ENCODE data around the gene RGS7.

RGS7 gene

DNA sequence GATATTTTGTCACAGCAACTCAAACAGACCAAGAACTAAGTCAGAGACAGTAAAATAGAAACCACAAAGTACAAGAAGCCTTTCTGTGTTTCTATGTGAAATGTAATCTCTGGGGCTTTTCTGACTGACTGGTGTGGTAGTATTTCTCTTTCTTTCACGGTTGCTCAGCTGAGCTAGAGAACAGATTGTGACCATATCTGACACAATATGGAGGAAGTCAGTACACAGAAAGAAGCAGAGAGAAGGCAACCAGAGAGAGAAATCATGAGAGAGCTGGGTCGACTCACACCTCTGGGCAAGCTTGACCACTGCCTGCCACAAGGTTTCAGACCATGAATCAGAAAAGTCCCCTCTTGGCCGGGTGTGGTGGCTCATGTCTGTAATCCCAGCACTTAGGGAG lies 536.2 kb downstream of the RGS7 start:
- no peak for DNase-seq

- no peak for DNase-seq
Measured at GRCh38 chr1:240816472-240816871, 540.5 kb downstream of the RGS7 start.

- no peak for DNase-seq
Measured at GRCh38 chr1:240813720-240814119, 543.3 kb downstream of the RGS7 start.

DNA sequence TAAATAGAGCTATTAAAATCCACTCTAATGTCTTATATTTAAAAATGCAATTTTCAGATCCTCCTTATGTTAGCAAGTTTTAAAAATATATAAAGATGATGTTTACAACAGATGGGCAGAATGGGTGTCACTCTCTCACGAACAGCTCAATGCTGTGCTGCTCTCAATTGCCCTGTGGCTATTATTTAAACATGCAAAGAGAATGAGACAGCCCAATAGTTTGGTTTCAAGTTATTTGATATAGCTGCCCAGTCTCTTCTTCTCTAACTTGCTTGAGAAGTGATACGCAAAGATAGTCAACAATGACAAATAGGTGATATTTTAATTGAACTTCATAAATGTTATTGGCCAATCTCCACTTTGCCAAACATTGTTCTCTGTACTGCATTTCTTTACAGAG lies 545.7 kb downstream of the RGS7 start:
- no peak for DNase-seq

DNA sequence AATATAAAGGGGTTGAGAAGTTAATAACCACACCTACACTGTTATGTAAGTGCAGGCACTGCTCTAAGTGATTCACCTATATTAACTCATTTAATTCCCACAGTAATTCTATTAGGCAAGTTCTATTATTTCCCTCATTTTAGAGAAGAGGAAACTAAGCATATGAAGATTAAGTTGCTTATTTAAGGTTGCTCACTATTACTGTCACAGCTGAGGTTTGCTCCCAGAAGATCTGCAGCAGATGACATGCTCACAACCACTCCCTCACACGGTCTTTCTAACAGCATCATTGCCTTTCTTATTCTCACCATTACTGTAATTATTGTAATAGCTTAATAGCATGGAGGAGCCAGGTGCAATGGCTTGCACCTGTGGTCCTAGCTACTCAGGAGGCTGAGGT lies 548.6 kb downstream of the RGS7 start:
- DNase-seq = peak; percentile 8

DNA sequence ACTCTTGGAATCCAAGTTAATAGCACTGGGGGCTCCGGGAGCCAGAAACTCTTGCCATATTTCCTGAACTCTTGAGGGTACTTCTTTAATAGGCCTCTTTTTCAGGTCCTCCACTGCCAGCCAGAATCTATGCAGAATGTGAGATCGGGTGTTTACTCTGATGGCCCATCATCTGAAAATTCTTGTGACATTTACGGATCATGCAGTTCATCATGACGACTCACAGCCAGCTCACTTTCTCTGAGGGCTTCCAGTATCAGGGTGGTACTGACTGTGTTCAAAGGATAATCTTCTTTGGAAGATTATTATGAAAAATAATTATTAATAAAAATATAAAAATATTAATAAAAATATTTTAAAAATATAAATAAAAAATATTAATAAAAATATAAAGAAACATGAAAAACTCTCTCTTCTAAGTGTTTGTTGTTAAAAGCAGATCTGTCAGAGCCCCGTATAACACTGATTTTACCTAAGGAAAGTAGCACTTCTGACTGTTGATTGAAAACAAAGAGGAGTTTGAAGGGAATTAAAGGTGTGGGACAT lies 550.7 kb downstream of the RGS7 start:
- DNase-seq = no peak

DNA sequence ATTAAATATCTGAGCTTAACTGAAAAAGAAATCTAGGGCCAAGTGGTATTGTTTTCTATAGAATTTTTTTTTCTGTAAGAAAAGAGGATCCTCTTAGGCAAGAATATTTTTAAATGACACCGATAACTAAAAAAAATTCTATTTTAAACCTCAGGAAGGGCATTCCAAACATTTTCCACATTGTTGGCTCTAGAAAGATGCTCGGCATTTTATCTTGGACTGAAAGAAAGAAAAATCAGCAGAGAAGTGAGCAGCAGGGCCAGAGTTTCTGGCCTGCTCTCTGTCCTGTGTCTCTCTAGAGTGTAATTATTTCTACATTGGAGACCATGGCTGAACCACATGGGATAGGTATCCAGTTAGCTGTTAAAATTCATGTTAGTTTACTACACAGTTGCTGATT lies 552.5 kb downstream of the RGS7 start:
- DNase-seq = no peak

DNA sequence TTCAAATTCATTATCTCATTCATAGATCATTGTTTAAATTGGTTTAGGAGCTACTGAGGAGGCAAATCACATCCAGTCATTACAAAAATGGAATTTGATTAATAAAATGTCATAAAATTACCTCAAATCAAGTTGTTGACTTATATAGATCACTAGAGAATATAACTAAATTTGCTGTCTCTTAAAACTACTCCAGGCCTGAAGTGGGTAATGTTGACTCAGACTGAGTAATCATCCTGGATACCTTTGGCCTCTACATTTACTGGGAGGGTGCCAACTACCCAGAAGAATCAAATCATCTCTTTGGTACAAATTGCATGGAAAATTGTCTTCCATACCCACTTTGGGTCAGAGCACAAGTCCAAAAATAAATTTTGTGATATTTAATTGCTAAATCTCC lies 553.9 kb downstream of the RGS7 start:
- DNase-seq = peak; percentile 37

GRCh38 chr1:240802271-240802670 lies 554.7 kb downstream of the RGS7 start:
- no peak for DNase-seq

DNA sequence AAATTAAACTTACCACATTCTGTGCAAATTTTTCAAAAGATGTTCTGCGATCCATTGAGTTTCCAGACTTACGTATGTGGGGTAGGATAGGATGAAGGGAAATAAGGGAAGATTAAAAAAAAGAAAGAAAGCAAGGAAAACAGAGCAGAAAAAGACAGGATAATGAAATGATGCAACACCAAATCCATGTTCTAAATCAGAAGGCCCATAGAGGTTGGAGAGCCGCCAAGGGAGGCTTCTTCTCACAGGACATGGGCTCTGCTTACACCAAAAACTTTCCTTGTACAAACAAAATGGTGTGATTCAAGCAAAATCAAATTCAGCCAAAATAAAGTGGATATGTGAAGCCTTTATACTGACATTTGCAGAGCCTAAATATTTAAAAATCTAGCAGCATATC lies 555.6 kb downstream of the RGS7 start:
- no peak for DNase-seq

- DNase-seq = no peak
Measured at GRCh38 chr1:240800291-240800690, 556.7 kb downstream of the RGS7 start.

- peak; percentile 69 for DNase-seq
Measured at GRCh38 chr1:240797050-240797449, 560.0 kb downstream of the RGS7 start.

DNA sequence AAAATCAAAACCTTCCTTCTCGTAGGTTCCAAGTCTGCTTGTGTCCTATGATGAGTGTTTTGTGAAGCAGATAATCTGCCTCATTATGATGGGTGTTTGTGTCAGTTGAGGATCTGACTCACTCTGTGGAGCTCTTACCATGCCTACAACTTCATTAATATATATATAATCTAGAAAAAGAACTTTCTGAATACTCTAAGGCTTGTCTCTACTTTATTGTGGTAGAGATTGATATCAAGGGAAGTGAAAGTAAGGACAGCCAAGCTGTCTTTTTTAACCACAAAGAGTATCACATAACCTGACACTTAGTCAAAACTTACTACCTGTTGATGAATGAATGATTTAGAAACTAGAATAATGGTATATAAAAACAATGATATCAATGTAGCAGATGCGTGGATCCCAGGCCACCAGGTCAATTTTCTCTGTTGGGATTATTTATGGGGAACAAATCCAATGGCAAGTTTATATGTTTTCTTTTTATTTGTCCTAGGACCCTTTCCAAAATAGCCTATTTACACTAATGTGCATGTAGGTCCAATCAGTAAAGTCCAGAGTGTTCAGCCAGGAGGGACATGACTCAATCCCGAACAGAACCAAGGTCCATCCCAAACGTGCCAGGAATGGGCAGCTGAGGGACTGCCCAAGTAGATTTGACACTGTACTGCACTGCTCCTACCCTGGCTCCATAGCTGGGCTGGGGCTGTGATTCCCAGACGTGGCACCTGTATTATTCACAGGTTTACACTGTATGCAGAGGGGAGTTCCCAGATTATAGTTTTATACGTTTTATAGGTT lies 562.8 kb downstream of the RGS7 start:
- DNase-seq = no peak

- no peak for DNase-seq
Measured at GRCh38 chr1:240792915-240793529, 564.0 kb downstream of the RGS7 start.

GRCh38 chr1:240790856-240791255 lies 566.1 kb downstream of the RGS7 start:
- DNase-seq = no peak

- DNase-seq = no peak
Measured at GRCh38 chr1:240786880-240787279, 570.1 kb downstream of the RGS7 start.

GRCh38 chr1:240784776-240785175 lies 572.2 kb downstream of the RGS7 start:
- DNase-seq = peak; percentile 17

GRCh38 chr1:240783728-240784137 lies 573.3 kb downstream of the RGS7 start:
- DNase-seq = peak; percentile 92

- DNase-seq = no peak
Measured at GRCh38 chr1:240776237-240776636, 580.8 kb downstream of the RGS7 start.

- DNase-seq = no peak
Measured at GRCh38 chr1:240772131-240772530, 584.9 kb downstream of the RGS7 start.

DNA sequence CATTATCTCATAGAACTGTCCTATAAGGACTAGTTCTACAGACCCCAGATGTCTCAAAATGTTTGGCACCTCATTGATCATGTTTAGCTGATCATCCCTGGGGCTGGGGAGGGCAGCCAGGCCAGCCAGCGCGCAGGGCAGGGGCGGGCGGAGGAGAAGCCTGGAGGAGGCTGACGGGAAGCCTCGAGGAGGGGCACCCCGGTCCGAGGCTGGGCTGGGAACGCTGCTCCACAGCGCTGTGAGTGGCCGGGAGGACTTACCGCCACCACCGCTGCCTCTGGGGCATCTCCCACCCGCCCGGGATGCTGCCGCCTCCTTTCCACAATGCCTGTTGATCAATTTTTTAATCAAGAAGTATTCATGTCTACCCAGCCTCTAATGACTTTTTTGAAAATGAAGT lies 585.6 kb downstream of the RGS7 start:
- no peak for DNase-seq

- peak; percentile 24 for DNase-seq
Measured at GRCh38 chr1:240768979-240769378, 588.0 kb downstream of the RGS7 start.

DNA sequence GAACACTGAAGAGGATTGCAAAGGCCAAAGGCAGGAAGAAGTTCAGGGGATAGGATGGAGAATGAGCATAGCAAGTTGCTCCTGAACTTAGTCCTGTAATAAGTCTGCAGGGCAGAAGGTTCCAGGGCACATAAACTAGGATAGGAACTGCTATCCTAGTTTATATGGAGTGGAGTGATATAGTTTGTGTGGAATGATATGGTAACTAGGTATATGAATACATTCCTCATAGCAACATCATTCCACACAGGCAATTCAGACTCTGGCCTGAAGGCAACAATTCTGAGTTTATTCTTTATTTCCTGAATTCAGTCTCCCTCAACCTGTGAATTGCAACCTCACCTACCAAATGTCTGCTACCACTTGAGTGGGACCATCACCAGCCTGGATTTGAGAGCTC lies 590.2 kb downstream of the RGS7 start:
- no peak for DNase-seq

DNA sequence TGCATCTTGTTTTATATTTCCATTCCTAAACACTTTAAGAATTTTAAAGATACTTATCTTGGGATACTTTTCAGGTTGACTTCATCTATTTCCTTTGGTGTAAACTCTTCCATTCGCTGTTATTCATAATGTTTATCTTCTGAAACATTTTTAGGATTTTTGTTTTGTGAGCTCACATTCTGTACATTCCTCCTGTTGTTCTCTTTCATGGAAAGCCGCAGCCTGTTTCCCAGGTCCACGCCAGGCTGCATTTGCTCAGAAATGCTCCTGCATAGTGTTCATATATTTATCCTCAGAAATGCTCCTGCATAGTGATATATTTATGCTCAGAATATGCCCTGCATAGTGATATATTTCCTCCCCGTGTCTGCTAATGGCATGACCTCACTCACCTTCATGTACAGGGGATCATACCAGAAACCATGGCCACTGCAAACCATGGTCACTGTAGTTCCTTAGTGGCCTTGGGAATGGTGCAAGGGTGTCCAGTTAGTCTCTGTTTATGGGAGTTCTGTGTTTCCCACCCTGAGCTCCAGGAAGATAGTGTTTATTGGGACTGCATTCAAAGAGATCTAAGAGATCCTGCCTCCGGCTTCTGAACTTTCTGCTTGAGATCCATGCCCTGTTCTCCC lies 591.2 kb downstream of the RGS7 start:
- no peak for DNase-seq

Measured in NCI-H69 (cell line).